HepG2 (cell line): ENCODE measurements around the gene AKAP12. TPM values are rescaled to one million over a fixed set of nuclear protein-coding genes. Genes with fewer than 3 reads are reported as not detected.

Source experiments
- AHR ChIP-seq: IDR thresholded peaks from 2 replicates; pipeline ENCODE4 v1.6.1; 2018; ENCODE audit warnings: missing genetic modification reagents, missing compliant biosample characterization
- BORCS8-MEF2B ChIP-seq: sonication (generic); formaldehyde crosslinking; IDR thresholded peaks from 2 replicates; pipeline ENCODE4 v1.8.0; 2022; ENCODE audit warnings: mild to moderate bottlenecking, missing genetic modification reagents
- CHD2 ChIP-seq: IDR thresholded peaks from 2 replicates; pipeline ENCODE4 v1.6.1; 2011; ENCODE audit warnings: low read depth, low read length, improper control_type of control experiment
- MZF1 ChIP-seq: sonication (generic); formaldehyde crosslinking; IDR thresholded peaks from 2 replicates; pipeline ENCODE4 v1.8.1; 2023; ENCODE audit warnings: mild to moderate bottlenecking, missing genetic modification reagents, borderline replicate concordance
- NFE2L2 ChIP-seq: fragments of 150-350 bp; IDR thresholded peaks from 2 replicates; pipeline ENCODE4 v1.6.1; 2014; ENCODE audit warnings: low read length
- NFKB2 ChIP-seq: sonication (generic); formaldehyde crosslinking; IDR thresholded peaks from 2 replicates; pipeline ENCODE4 v1.4.0; 2020; ENCODE audit warnings: missing genetic modification reagents, borderline replicate concordance
- POLR2A ChIP-seq, 2 experiments: IDR thresholded peaks; 2 replicates each; pipeline ENCODE4 v1.6.1; 2011; ENCODE audit warnings: low read depth in 2 of 2, low read length in 2 of 2, mild to moderate bottlenecking in 1 of 2, moderate library complexity in 1 of 2; ENCODE audit not compliant: insufficient read depth in 1 of 2
- PRDM10 ChIP-seq: sonication (generic); formaldehyde crosslinking; IDR thresholded peaks from 2 replicates; pipeline ENCODE4 v1.4.0; 2020; ENCODE audit warnings: low read depth, missing genetic modification reagents
- PREB ChIP-seq: sonication (generic); formaldehyde crosslinking; IDR thresholded peaks from 2 replicates; pipeline ENCODE4 v1.4.0; 2020; ENCODE audit warnings: missing genetic modification reagents
- RORA ChIP-seq: sonication (generic); formaldehyde crosslinking; IDR thresholded peaks from 2 replicates; pipeline ENCODE4 v1.5.0; 2020; ENCODE audit warnings: mild to moderate bottlenecking, missing genetic modification reagents, moderate library complexity
- ZBTB7B ChIP-seq: sonication (generic); formaldehyde crosslinking; IDR thresholded peaks from 2 replicates; pipeline ENCODE4 v1.4.0; 2020; ENCODE audit warnings: missing genetic modification reagents
- ZC3H13 ChIP-seq: sonication (generic); formaldehyde crosslinking; IDR thresholded peaks from 2 replicates; pipeline ENCODE4 v1.8.1; 2023; ENCODE audit warnings: mild to moderate bottlenecking, missing genetic modification reagents, moderate library complexity
- ZFP36 ChIP-seq: fragments of 150-350 bp; IDR thresholded peaks from 2 replicates; pipeline ENCODE4 v1.6.1; 2018; ENCODE audit warnings: borderline replicate concordance, low read length, low read depth; ENCODE audit not compliant: partially characterized antibody
- ZKSCAN8 ChIP-seq: IDR thresholded peaks from 2 replicates; pipeline ENCODE4 v1.6.1; 2016; ENCODE audit warnings: borderline replicate concordance, missing genetic modification reagents, missing compliant biosample characterization
- ZNF17 ChIP-seq: sonication (generic); formaldehyde crosslinking; IDR thresholded peaks from 2 replicates; pipeline ENCODE4 v1.5.0; 2020; ENCODE audit warnings: mild to moderate bottlenecking, missing genetic modification reagents
- ZNF205 ChIP-seq: IDR thresholded peaks from 2 replicates; pipeline ENCODE4 v1.6.1; 2018; ENCODE audit warnings: missing biosample characterization, missing genetic modification reagents
- ZNF326 ChIP-seq: sonication (generic); formaldehyde crosslinking; IDR thresholded peaks from 2 replicates; pipeline ENCODE4 v1.4.0; 2020; ENCODE audit warnings: missing genetic modification reagents, borderline replicate concordance
- ZNF607 ChIP-seq: sonication (generic); formaldehyde crosslinking; IDR thresholded peaks from 2 replicates; pipeline ENCODE4 v1.5.1; 2020; ENCODE audit warnings: missing genetic modification reagents, mild to moderate bottlenecking, borderline replicate concordance
- ZNF776 ChIP-seq: sonication (generic); formaldehyde crosslinking; IDR thresholded peaks from 2 replicates; pipeline ENCODE4 v1.4.0; 2020; ENCODE audit warnings: mild to moderate bottlenecking, missing genetic modification reagents
- ZZZ3 ChIP-seq: sonication (generic); formaldehyde crosslinking; IDR thresholded peaks from 2 replicates; pipeline ENCODE4 v1.4.0; 2020; ENCODE audit warnings: missing genetic modification reagents, mild to moderate bottlenecking, borderline replicate concordance
- polyA plus RNA-seq, 8 experiments: library from polyadenylated mRNA; depleted of rRNA in 3 of 8; stranded (reverse) in 7 of 8; unstranded in 1 of 8; fragments of >200 nt; fragmentation: Illumina TruSeq in 4 of 8; extraction: Trizol in 4 of 8; gene quantifications; 2 replicates each; pipeline versions ENCODE4 v1.2.1 to v1.2.3, GENCODE V29; 2011 to 2016; ENCODE audit warnings: low read depth in 4 of 8, missing spikeins in 1 of 8, mixed read lengths in 1 of 8; ENCODE audit not compliant: insufficient read depth in 1 of 8
- total RNA-seq, 5 experiments: library from RNA; depleted of rRNA; stranded (reverse); fragments of >200 nt; fragmentation: Illumina TruSeq; extraction: Trizol; gene quantifications; 2 replicates each; pipeline ENCODE4 v1.2.3, GENCODE V29; 2016; ENCODE audit warnings: low read depth in 1 of 5

AKAP12 gene
- total and polyA plus RNA-seq, 2 of the 13 experiments (the other 11 are each of a cell fraction or from before 2014, with no cell fraction given): 10.6 to 19.0 TPM

- TF ChIP-seq MZF1 (CRISPR knock-in tag): no peak
- TF ChIP-seq ZBTB7B (CRISPR knock-in tag): peak; percentile 49; the same call in 1 of the 2 replicates
- no peak for TF ChIP-seq PREB (CRISPR knock-in tag)
- TF ChIP-seq ZNF205 (CRISPR knock-in tag): 0 out of 2 replicates have a peak, but pooled peaks have one; percentile 7
- TF ChIP-seq ZC3H13: peak; percentile 53; the same call in 1 of the 2 replicates
- no peak for TF ChIP-seq BORCS8-MEF2B (CRISPR knock-in tag)
- TF ChIP-seq ZNF17 (CRISPR knock-in tag): no peak
- peak; percentile 62; the same call in 1 of the 2 replicates for TF ChIP-seq ZNF776 (CRISPR knock-in tag)
- TF ChIP-seq CHD2: no peak
- no peak for TF ChIP-seq ZFP36
- TF ChIP-seq ZNF326 (CRISPR knock-in tag): no peak
- TF ChIP-seq POLR2A (IDR thresholded peaks at IDR 0.05; ENCODE audit: insufficient read depth in 1 of 2, low read depth in 2 of 2, low read length in 2 of 2): peak in 1 of 2 experiments; percentile 45; a peak in 2 of 4 replicates
- TF ChIP-seq ZKSCAN8 (CRISPR knock-in tag): 0 out of 2 replicates have a peak, but pooled peaks have one; percentile 9
- TF ChIP-seq ZNF607 (CRISPR knock-in tag): no peak
- no peak for TF ChIP-seq NFKB2 (CRISPR knock-in tag)
- TF ChIP-seq PRDM10 (CRISPR knock-in tag): 0 out of 2 replicates have a peak, but pooled peaks have one; percentile 28
- no peak for TF ChIP-seq NFE2L2
- TF ChIP-seq AHR: peak; percentile 59; the same call in 1 of the 2 replicates
- TF ChIP-seq RORA (CRISPR knock-in tag): no peak
- TF ChIP-seq ZZZ3 (CRISPR knock-in tag): no peak
These were observed 85.6 kb downstream of the AKAP12 start (continued) for GRCh38 chr6:151325075-151326050.
